DOHH2 (cell line): ENCODE measurements around the gene SARS1.

Experiments
- H3F3A ChIP-seq: fragments of 200-600 bp; sonication (generic), shearing (Covaris generic); 2 replicates; pipeline ENCODE4 v1.6.0; 2016; ENCODE audit warnings: antibody characterized with exemption, mild to moderate bottlenecking; ENCODE audit not compliant: control insufficient read depth, insufficient read depth
- H3K27ac ChIP-seq: fragments of 200-600 bp; sonication (generic); 2 replicates; pipeline ENCODE4 v1.5.1; 2014; ENCODE audit warnings: low read depth, mild to moderate bottlenecking, low read length, moderate library complexity
- H3K27me3 ChIP-seq: fragments of 200-600 bp; sonication (generic); 2 replicates; pipeline ENCODE4 v1.6.1; 2014; ENCODE audit warnings: mild to moderate bottlenecking, low read length, mixed read lengths; ENCODE audit not compliant: control insufficient read depth
- H3K36me3 ChIP-seq: fragments of 200-600 bp; sonication (generic); 2 replicates; pipeline ENCODE4 v1.6.1; 2014; ENCODE audit warnings: mild to moderate bottlenecking, low read length, moderate library complexity, mixed read lengths; ENCODE audit not compliant: control insufficient read depth
- H3K4me1 ChIP-seq: fragments of 200-600 bp; sonication (generic); 2 replicates; pipeline ENCODE4 v1.6.1; 2014; ENCODE audit warnings: mild to moderate bottlenecking, low read length, mixed read lengths; ENCODE audit not compliant: control insufficient read depth
- H3K4me2 ChIP-seq: fragments of 200-600 bp; sonication (generic); 2 replicates; pipeline ENCODE4 v1.6.0; 2014; ENCODE audit warnings: mild to moderate bottlenecking, low read length, moderate library complexity
- H3K4me3 ChIP-seq: fragments of 200-600 bp; sonication (generic); 2 replicates; pipeline ENCODE4 v1.5.1; 2014; ENCODE audit warnings: mild to moderate bottlenecking, low read length, mixed read lengths
- H3K79me2 ChIP-seq: fragments of 200-600 bp; sonication (generic); 2 replicates; pipeline ENCODE4 v1.6.1; 2014; ENCODE audit warnings: mild to moderate bottlenecking, low read length, mixed read lengths; ENCODE audit not compliant: control insufficient read depth
- H3K9me2 ChIP-seq: fragments of 200-600 bp; sonication (generic); replicated peaks from 2 replicates; pipeline ENCODE4 v1.6.1; 2014; ENCODE audit warnings: mild to moderate bottlenecking, low read length, mixed read lengths; ENCODE audit not compliant: control insufficient read depth
- H3K9me3 ChIP-seq: fragments of 200-600 bp; sonication (generic); 2 replicates; pipeline ENCODE4 v1.6.1; 2014; ENCODE audit warnings: antibody characterized with exemption, low read length, mixed read lengths; ENCODE audit not compliant: control insufficient read depth, insufficient read depth
- H4K20me1 ChIP-seq: fragments of 200-600 bp; sonication (generic); 2 replicates; pipeline ENCODE4 v1.6.0; 2014; ENCODE audit warnings: low read depth, mild to moderate bottlenecking, antibody characterized with exemption, low read length, moderate library complexity; ENCODE audit not compliant: control insufficient read depth, insufficient read depth
- CTCF ChIP-seq: fragments of 200-600 bp; sonication (generic); IDR thresholded peaks from one replicate; pipeline ENCODE4 v1.5.1; 2014; ENCODE audit warnings: antibody characterized with exemption, mild to moderate bottlenecking, low read depth, low read length; ENCODE audit not compliant: poor library complexity, severe bottlenecking
- EZH2phosphoT487 ChIP-seq: fragments of 200-600 bp; sonication (generic); IDR thresholded peaks from 2 replicates; pipeline ENCODE4 v1.6.1; 2017; ENCODE audit warnings: borderline replicate concordance, mild to moderate bottlenecking, antibody characterized with exemption, low read length, moderate library complexity, mixed read lengths

Gene SARS1

GRCh38 chr1:109267743-109268300, 54.1 kb downstream of the SARS1 start:
- no peak overlapping the region for H3K27ac ChIP-seq
- TF ChIP-seq CTCF: no peak
- no peak for TF ChIP-seq EZH2phosphoT487
- H3K9me3 ChIP-seq: no peaks in the 10 kb centered on the region
- no peaks in the 10 kb centered on the region for H3K36me3 ChIP-seq
- H4K20me1 ChIP-seq: no peaks in the 10 kb centered on the region
- no peaks in the 10 kb centered on the region for H3K79me2 ChIP-seq
- H3K4me1 ChIP-seq: no peaks in the 10 kb centered on the region
- no peak overlapping the region for H3K4me3 ChIP-seq
- no peaks in the 10 kb centered on the region for H3K27me3 ChIP-seq
- H3K9me2 ChIP-seq: no peaks in the 10 kb centered on the region
- no peak overlapping the region for H3K4me2 ChIP-seq
- no peaks in the 10 kb centered on the region for H3F3A ChIP-seq

GRCh38 chr1:109268431-109269211, 54.9 kb downstream of the SARS1 start:
- no peak overlapping the region for H3K4me2 ChIP-seq
- H3K79me2 ChIP-seq: no peaks in the 10 kb centered on the region
- H3K9me3 ChIP-seq: no peaks in the 10 kb centered on the region
- no peak overlapping the region for H3K4me3 ChIP-seq
- no peaks in the 10 kb centered on the region for H3K36me3 ChIP-seq
- no peak for TF ChIP-seq CTCF
- no peak for TF ChIP-seq EZH2phosphoT487
- no peaks in the 10 kb centered on the region for H3F3A ChIP-seq
- no peaks in the 10 kb centered on the region for H3K27me3 ChIP-seq
- no peaks in the 10 kb centered on the region for H4K20me1 ChIP-seq
- no peak overlapping the region for H3K27ac ChIP-seq
- no peaks in the 10 kb centered on the region for H3K9me2 ChIP-seq
- no peaks in the 10 kb centered on the region for H3K4me1 ChIP-seq

- Histone ChIP-seq H3K4me3 (no peak overlapping the region), H3F3A (no peaks in the 10 kb centered on the region), H3K4me1 (no peaks in the 10 kb centered on the region; the same call in 1 of the 2 replicates), H3K4me2 (no peak overlapping the region), H3K27me3 (no peaks in the 10 kb centered on the region), H3K9me2 (no peaks in the 10 kb centered on the region), H3K9me3 (no peaks in the 10 kb centered on the region), H3K36me3 (no peaks in the 10 kb centered on the region), H3K79me2 (no peaks in the 10 kb centered on the region), H3K27ac (no peak overlapping the region), H4K20me1 (no peaks in the 10 kb centered on the region)
- TF ChIP-seq CTCF (no peak), EZH2phosphoT487 (no peak)
Measured at GRCh38 chr1:109269212-109269980, 55.7 kb downstream of the SARS1 start.
